Tibial nerve (tissue), 4 donors: ENCODE results near the gene VPS18. TPM values are rescaled to one million over a fixed set of nuclear protein-coding genes. Genes with fewer than 3 reads are reported as not detected.

ENCODE experiments used
- DNase-seq, 2 donors: peaks; one replicate each; pipeline ENCODE4 v3.0.0-alpha.2; 2019; ENCODE audit warnings: low spot score in 2 of 2
- H3K27ac ChIP-seq, 4 donors: fragments of 200-600 bp; sonication (generic) in 3 of 4; one replicate each; pipeline ENCODE4 v1.5.1; 2017 to 2019; ENCODE audit warnings: mild to moderate bottlenecking in 1 of 4
- H3K27me3 ChIP-seq, 2 donors: fragments of 200-600 bp; sonication (generic) in 1 of 2; one replicate each; pipeline versions ENCODE4 v1.5.1 to v1.6.0; 2017 to 2019
- H3K36me3 ChIP-seq, 3 donors: fragments of 200-600 bp; sonication (generic); one replicate each; pipeline ENCODE4 v1.5.1; 2018 to 2019
- H3K4me1 ChIP-seq, 4 donors: fragments of 200-600 bp; sonication (generic) in 3 of 4; one replicate each; pipeline ENCODE4 v1.5.1; 2017 to 2019
- H3K4me3 ChIP-seq, 4 donors: fragments of 200-600 bp; sonication (generic) in 3 of 4; one replicate each; pipeline ENCODE4 v1.5.1; 2017 to 2019; ENCODE audit warnings: mild to moderate bottlenecking in 1 of 4, moderate library complexity in 1 of 4
- H3K9me3 ChIP-seq, 4 donors: fragments of 200-600 bp; sonication (generic) in 3 of 4; one replicate each; pipeline ENCODE4 v1.5.1; 2017 to 2019
- EP300 ChIP-seq, 2 donors: sonication (generic); formaldehyde crosslinking; IDR thresholded peaks; one replicate each; pipeline ENCODE4 v1.6.1; 2017; ENCODE audit warnings: antibody characterized with exemption in 2 of 2, mild to moderate bottlenecking in 1 of 2
- POLR2A ChIP-seq, 2 donors: fragments of 450-650 bp; IDR thresholded peaks; one replicate each; pipeline ENCODE4 v1.6.1; 2017; ENCODE audit warnings: antibody characterized with exemption in 2 of 2, mild to moderate bottlenecking in 2 of 2, moderate library complexity in 2 of 2
- WGBS, 2 donors: methylation state at CpG; one replicate each; pipeline ENCODE4 v1.1.5; 2018; 5-methylcytosine and 5-hydroxymethylcytosine counted together
- total RNA-seq, 4 donors: library from RNA; depleted of rRNA; stranded (reverse); fragments of >200 nt; gene quantifications; one replicate each; pipeline ENCODE4 v1.1.0, GENCODE V29; 2016
- TF ChIP-seq, protein P1 (sequence below), 5 experiments: fragments of 200-600 bp in 3 of 5; fragments of 450-650 bp in 2 of 5; sonication (generic) in 3 of 5; IDR thresholded peaks; one replicate each; pipeline ENCODE4 v1.5.1; 2016 to 2019; ENCODE audit warnings: antibody characterized with exemption in 5 of 5, mild to moderate bottlenecking in 3 of 5, moderate library complexity in 2 of 5

Gene VPS18
- total RNA-seq, 4 donors from 2014 or later, result 22.2 to 29.2 (median 25.2) TPM

DNA sequence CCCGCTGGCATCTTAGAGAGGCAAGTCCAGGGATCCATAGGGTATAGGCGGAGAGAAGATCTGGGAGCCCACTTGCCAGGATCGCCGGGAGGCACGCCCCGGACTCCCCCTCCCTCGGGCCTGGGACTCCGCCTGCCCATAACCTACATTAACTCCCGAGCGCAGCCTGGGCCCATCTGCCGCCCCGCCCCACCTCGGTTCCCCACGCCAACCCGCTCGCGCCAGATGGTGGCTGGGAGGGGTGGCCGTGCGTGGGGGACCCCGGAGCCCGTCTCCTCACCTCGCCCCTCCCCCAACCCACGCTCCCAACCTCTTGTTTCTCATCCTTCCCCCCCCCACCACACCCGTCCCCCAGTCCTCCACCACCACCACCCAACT lies 33.2 kb downstream of the VPS18 start:
- TF ChIP-seq, protein P1, sequence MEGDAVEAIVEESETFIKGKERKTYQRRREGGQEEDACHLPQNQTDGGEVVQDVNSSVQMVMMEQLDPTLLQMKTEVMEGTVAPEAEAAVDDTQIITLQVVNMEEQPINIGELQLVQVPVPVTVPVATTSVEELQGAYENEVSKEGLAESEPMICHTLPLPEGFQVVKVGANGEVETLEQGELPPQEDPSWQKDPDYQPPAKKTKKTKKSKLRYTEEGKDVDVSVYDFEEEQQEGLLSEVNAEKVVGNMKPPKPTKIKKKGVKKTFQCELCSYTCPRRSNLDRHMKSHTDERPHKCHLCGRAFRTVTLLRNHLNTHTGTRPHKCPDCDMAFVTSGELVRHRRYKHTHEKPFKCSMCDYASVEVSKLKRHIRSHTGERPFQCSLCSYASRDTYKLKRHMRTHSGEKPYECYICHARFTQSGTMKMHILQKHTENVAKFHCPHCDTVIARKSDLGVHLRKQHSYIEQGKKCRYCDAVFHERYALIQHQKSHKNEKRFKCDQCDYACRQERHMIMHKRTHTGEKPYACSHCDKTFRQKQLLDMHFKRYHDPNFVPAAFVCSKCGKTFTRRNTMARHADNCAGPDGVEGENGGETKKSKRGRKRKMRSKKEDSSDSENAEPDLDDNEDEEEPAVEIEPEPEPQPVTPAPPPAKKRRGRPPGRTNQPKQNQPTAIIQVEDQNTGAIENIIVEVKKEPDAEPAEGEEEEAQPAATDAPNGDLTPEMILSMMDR (IDR thresholded peaks at IDR 0.05), result no peak
- TF ChIP-seq POLR2A (IDR thresholded peaks at IDR 0.05) (no peak), EP300 (IDR thresholded peaks at IDR 0.05) (no peak)
- peaks cover 0 to 76% of the 10 kb centered on the region in 2 donors for H3K27me3 ChIP-seq
- WGBS, 2 donors, result 15 to 18% methylated on average over 17 to 23 of the region's 24 CpGs
- peaks cover 0 to 62% (median 48%) of the 10 kb centered on the region in 4 donors for H3K4me1 ChIP-seq
- H3K27ac ChIP-seq, result no peak overlapping the region
- no peak for DNase-seq
- no peaks in the 10 kb centered on the region for H3K36me3 ChIP-seq
- H3K9me3 ChIP-seq, result no peaks in the 10 kb centered on the region
- H3K4me3 ChIP-seq, result peak overlapping the region in 3 of 4 donors; percentile 25 to 56 (median 42)

DNA sequence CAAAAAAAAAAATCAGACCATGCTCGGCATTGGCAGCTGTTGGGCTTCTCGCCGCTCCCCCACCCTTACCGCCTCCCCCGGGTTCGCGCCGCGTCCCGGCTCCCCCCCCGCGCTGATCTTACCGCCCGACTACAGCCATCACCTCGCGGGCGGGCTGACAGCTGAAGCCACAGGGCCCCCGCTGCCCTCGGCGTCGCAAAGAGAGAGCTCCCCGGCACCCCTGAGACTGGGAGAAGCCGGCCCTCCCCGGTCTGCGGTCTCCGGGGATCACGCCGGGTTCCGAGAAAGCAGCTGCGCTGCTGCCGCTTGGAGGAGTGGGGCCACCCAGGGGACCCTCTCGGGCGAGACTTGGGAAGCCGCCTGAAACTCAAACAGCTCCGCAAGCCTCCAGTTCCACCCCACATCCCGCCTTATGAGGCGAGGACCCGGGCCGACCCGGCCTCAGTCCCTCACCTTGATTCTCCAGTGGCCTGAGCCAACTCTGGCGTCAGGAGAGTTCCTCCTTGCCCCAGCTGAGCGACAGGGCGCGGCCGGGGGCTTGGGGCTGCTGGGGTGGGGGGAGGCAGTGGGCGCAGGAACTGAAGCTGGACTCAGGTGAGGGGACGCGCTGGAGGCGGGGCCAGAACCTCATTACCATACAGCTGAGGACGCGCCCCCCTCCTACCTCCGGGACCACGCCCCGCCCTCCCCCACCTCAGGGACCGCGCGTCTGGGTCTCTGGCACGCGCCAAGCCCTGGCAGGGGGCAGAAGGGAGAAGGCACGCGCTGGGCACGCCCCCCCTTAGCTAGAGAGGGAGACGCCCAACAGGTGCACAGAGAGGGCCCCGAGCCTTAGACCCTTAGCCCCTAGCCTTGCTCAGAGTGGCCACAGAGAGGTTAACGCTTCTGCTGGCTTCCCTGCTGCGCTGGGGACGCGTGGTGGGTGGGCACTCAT lies 33.9 kb downstream of the VPS18 start:
- Histone ChIP-seq H3K36me3 (no peaks in the 10 kb centered on the region), H3K27me3 (peaks cover 0 to 81% of the 10 kb centered on the region in 2 donors), H3K4me3 (peak overlapping the region in 3 of 4 donors; percentile 25 to 56 (median 42)), H3K4me1 (peaks cover 0 to 62% (median 48%) of the 10 kb centered on the region in 4 donors), H3K9me3 (no peaks in the 10 kb centered on the region), H3K27ac (peak overlapping the region in 1 of 4 donors; percentile 28)
- DNase-seq, result no peak
- TF ChIP-seq, protein P1 (IDR thresholded peaks at IDR 0.05), result no peak
- no peak for TF ChIP-seq EP300 (IDR thresholded peaks at IDR 0.05)
- TF ChIP-seq POLR2A (IDR thresholded peaks at IDR 0.05), result no peak
- WGBS, 2 donors, result 0 to 1% methylated on average over 25 to 34 of the region's 68 CpGs

DNA sequence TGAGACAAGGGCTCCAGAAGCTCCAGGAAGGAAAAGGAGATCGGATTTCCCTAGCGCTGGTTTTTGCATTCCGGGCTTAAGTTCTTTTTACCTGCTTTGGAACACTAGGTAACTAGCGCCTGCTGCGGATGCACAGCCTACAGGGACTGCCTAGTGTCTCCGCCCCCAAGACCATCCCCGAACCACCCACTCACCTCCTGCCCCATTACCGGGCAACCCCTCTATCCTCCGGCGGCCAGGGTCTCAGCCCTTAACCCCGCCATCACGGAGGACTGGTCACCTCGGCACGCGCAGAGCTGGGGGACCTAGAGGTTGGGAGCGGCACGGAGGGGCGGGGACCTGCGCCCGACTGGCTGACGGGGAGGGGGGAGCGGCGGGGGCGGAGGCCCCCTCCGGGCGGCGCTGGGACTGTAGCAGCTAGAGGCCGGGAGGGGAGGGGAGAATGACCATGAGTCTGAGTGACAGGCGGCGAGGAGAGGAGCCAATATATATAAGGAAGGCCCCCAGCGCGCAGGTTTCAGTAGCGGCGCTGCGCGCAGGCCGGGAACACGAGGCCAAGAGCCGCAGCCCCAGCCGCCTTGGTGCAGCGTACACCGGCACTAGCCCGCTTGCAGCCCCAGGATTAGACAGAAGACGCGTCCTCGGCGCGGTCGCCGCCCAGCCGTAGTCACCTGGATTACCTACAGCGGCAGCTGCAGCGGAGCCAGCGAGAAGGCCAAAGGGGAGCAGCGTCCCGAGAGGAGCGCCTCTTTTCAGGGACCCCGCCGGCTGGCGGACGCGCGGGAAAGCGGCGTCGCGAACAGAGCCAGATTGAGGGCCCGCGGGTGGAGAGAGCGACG lies 34.8 kb downstream of the VPS18 start, which contains the start of gene DLL4:
DLL4 (plus strand) TSS at position 520 of the 839 bp plus-strand sequence. CDS start 329 bp downstream, outside the sequence.
- peaks cover 0 to 62% (median 48%) of the 10 kb centered on the region in 4 donors for H3K4me1 ChIP-seq
- WGBS, 2 donors, result 1 to 2% methylated on average over 46 to 54 of the region's 71 CpGs
- H3K27ac ChIP-seq, result peak within 1 kb of the TSS in 1 of 4 donors; percentile 34
- peak in 1 of 2 donors; percentile 12 for DNase-seq
- no peak for TF ChIP-seq POLR2A (IDR thresholded peaks at IDR 0.05)
- TF ChIP-seq, protein P1 (IDR thresholded peaks at IDR 0.05), result peak in 1 of 5 experiments; percentile 7
- peak in 1 of 2 donors; percentile 49 for TF ChIP-seq EP300 (IDR thresholded peaks at IDR 0.05)
- H3K4me3 ChIP-seq, result peak within 1 kb of the TSS; percentile 22 to 56 (median 34)
- H3K9me3 ChIP-seq, result no peaks in the 10 kb centered on the region
- H3K36me3 ChIP-seq, result no peaks in the 10 kb centered on the region
- peaks cover 0 to 81% of the 10 kb centered on the region in 2 donors for H3K27me3 ChIP-seq

DNA sequence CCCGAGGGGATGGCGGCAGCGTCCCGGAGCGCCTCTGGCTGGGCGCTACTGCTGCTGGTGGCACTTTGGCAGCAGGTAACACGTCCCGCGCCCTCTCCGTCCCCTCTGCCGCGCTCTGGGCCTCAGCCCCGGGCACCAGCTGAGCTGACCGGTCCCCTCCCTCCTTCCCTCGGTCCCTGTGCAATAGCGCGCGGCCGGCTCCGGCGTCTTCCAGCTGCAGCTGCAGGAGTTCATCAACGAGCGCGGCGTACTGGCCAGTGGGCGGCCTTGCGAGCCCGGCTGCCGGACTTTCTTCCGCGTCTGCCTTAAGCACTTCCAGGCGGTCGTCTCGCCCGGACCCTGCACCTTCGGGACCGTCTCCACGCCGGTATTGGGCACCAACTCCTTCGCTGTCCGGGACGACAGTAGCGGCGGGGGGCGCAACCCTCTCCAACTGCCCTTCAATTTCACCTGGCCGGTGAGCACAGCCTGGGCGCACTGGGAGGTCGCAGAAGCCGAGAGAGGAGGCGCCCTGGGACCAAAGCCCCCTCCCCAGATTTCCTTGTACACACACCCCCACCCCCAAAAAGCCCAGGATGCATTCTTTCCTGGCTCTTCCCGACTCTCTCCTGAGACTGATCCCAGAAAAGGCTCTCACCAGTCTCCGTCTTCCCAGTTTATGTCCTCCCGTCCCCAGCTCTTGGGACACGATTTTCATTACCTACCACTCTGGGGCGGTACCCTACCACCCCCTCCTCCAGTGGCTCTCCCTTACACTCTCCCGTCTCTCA lies 35.6 kb downstream of the VPS18 start:
- Histone ChIP-seq H3K27ac (peak overlapping the region in 1 of 4 donors; percentile 34), H3K9me3 (no peaks in the 10 kb centered on the region), H3K27me3 (peaks cover 0 to 81% of the 10 kb centered on the region in 2 donors), H3K4me1 (peaks cover 0 to 62% (median 48%) of the 10 kb centered on the region in 4 donors), H3K36me3 (no peaks in the 10 kb centered on the region), H3K4me3 (peak overlapping the region; percentile 21 to 56 (median 32))
- TF ChIP-seq EP300 (IDR thresholded peaks at IDR 0.05) (no peak), POLR2A (IDR thresholded peaks at IDR 0.05) (no peak)
- TF ChIP-seq, protein P1 (IDR thresholded peaks at IDR 0.05), result no peak
- peak in 1 of 2 donors; percentile 14 for DNase-seq
- WGBS, 2 donors, result 0 to 1% methylated on average over 18 to 41 of the region's 56 CpGs
